HEK293 (cell line): ENCODE results near the gene NDUFS2.
A peak's percentile ranks its signal among the peaks of the same experiment; 100 is the strongest.

ENCODE experiments used
- GLI2 ChIP-seq: fragments of 450-650 bp; formaldehyde crosslinking; IDR thresholded peaks from 2 replicates; pipeline ENCODE4; 2017; ENCODE audit warnings: missing biosample characterization, missing genetic modification characterization, low read depth, borderline replicate concordance
- HIC1 ChIP-seq: fragments of 450-650 bp; formaldehyde crosslinking; IDR thresholded peaks from 2 replicates; pipeline ENCODE4 v1.5.1; 2016; ENCODE audit warnings: missing biosample characterization, missing genetic modification characterization
- KLF1 ChIP-seq: fragments of 450-650 bp; formaldehyde crosslinking; IDR thresholded peaks from 2 replicates; pipeline ENCODE4 v1.5.1; 2016; ENCODE audit warnings: missing biosample characterization, missing genetic modification characterization
- KLF10 ChIP-seq: fragments of 450-650 bp; IDR thresholded peaks from 2 replicates; pipeline ENCODE4 v1.5.1; 2018; ENCODE audit warnings: missing biosample characterization, mild to moderate bottlenecking, missing genetic modification characterization
- PBX3 ChIP-seq: sonication (generic); formaldehyde crosslinking; IDR thresholded peaks from 2 replicates; pipeline ENCODE4 v1.8.1; 2022; ENCODE audit warnings: mild to moderate bottlenecking, moderate library complexity, missing genetic modification reagents
- PRDM10 ChIP-seq: fragments of 450-650 bp; formaldehyde crosslinking; IDR thresholded peaks from 2 replicates; pipeline ENCODE4 v1.5.1; 2016; ENCODE audit warnings: missing biosample characterization, missing genetic modification characterization
- REPIN1 ChIP-seq: fragments of 450-650 bp; formaldehyde crosslinking; IDR thresholded peaks from 2 replicates; pipeline ENCODE4 v1.5.1; 2017; ENCODE audit warnings: missing biosample characterization, missing genetic modification characterization, low read depth
- ZFP3 ChIP-seq: fragments of 450-650 bp; formaldehyde crosslinking; IDR thresholded peaks from 2 replicates; pipeline ENCODE4 v1.5.1; 2016; ENCODE audit warnings: low read depth, missing biosample characterization, missing genetic modification characterization
- ZFP41 ChIP-seq: fragments of 450-650 bp; formaldehyde crosslinking; IDR thresholded peaks from 2 replicates; pipeline ENCODE4 v1.5.1; 2016; ENCODE audit warnings: missing biosample characterization, missing genetic modification characterization, borderline replicate concordance
- ZIC2 ChIP-seq: fragments of 450-650 bp; formaldehyde crosslinking; IDR thresholded peaks from 2 replicates; pipeline ENCODE4 v1.5.1; 2016; ENCODE audit warnings: missing biosample characterization, missing genetic modification characterization
- ZNF169 ChIP-seq: fragments of 450-650 bp; formaldehyde crosslinking; IDR thresholded peaks from 2 replicates; pipeline ENCODE4 v1.5.1; 2016; ENCODE audit warnings: missing biosample characterization, missing genetic modification characterization
- ZNF184 ChIP-seq: fragments of 450-650 bp; IDR thresholded peaks from 2 replicates; pipeline ENCODE4 v1.5.1; 2018; ENCODE audit warnings: missing biosample characterization, mild to moderate bottlenecking, missing genetic modification characterization
- ZNF2 ChIP-seq: fragments of 450-650 bp; formaldehyde crosslinking; IDR thresholded peaks from 2 replicates; pipeline ENCODE4 v1.5.1; 2016; ENCODE audit warnings: missing biosample characterization, missing genetic modification characterization
- ZNF202 ChIP-seq: fragments of 450-650 bp; formaldehyde crosslinking; IDR thresholded peaks from 2 replicates; pipeline ENCODE4 v1.5.1; 2016; ENCODE audit warnings: missing biosample characterization, missing genetic modification characterization, borderline replicate concordance
- ZNF239 ChIP-seq: fragments of 450-650 bp; formaldehyde crosslinking; IDR thresholded peaks from 2 replicates; pipeline ENCODE4 v1.5.1; 2016; ENCODE audit warnings: missing biosample characterization, missing genetic modification characterization
- ZNF26 ChIP-seq: fragments of 450-650 bp; formaldehyde crosslinking; IDR thresholded peaks from 2 replicates; pipeline ENCODE4 v1.5.1; 2016; ENCODE audit warnings: missing biosample characterization, missing genetic modification characterization
- ZNF324 ChIP-seq: fragments of 450-650 bp; formaldehyde crosslinking; IDR thresholded peaks from 2 replicates; pipeline ENCODE4 v1.5.1; 2016; ENCODE audit warnings: missing biosample characterization, missing genetic modification characterization
- ZNF514 ChIP-seq: fragments of 450-650 bp; formaldehyde crosslinking; IDR thresholded peaks from 2 replicates; pipeline ENCODE4 v1.5.1; 2016; ENCODE audit warnings: missing biosample characterization, missing genetic modification characterization
- ZNF518A ChIP-seq: fragments of 450-650 bp; formaldehyde crosslinking; conservative IDR thresholded peaks from 2 replicates; pipeline ENCODE4 v1.5.1; 2016; ENCODE audit warnings: low read depth, missing biosample characterization, missing genetic modification characterization
- ZNF561 ChIP-seq: fragments of 450-650 bp; IDR thresholded peaks from 2 replicates; pipeline ENCODE4 v1.5.1; 2018; ENCODE audit warnings: missing biosample characterization, missing genetic modification characterization, borderline replicate concordance
- ZNF654 ChIP-seq: fragments of 450-650 bp; formaldehyde crosslinking; IDR thresholded peaks from 2 replicates; pipeline ENCODE4 v1.5.1; 2016; ENCODE audit warnings: low read depth, missing biosample characterization, missing genetic modification characterization
- ZNF837 ChIP-seq: fragments of 450-650 bp; formaldehyde crosslinking; IDR thresholded peaks from 2 replicates; pipeline ENCODE4 v1.5.1; 2016; ENCODE audit warnings: missing biosample characterization, missing genetic modification characterization
- ZSCAN4 ChIP-seq: fragments of 450-650 bp; formaldehyde crosslinking; IDR thresholded peaks from 2 replicates; pipeline ENCODE4 v1.5.1; 2017; ENCODE audit warnings: missing biosample characterization, missing genetic modification characterization

The NDUFS2 gene

GRCh38 chr1:161201836-161202712, at the start of gene NDUFS2 (continued):
- TF ChIP-seq ZNF184 (tag by site-specific recombination): no peak
- TF ChIP-seq PRDM10 (tag by site-specific recombination): 0 out of 2 replicates have a peak, but pooled peaks have one; percentile 41
- TF ChIP-seq HIC1 (tag by site-specific recombination): no peak
- TF ChIP-seq ZNF169: no peak
- TF ChIP-seq ZNF514 (tag by site-specific recombination): no peak
- TF ChIP-seq GLI2 (tag by site-specific recombination): no peak
- no peak for TF ChIP-seq ZNF202 (tag by site-specific recombination)
- TF ChIP-seq ZSCAN4: no peak
- TF ChIP-seq ZNF2 (tag by site-specific recombination): peak; percentile 79
- TF ChIP-seq ZNF837 (tag by site-specific recombination): no peak
- TF ChIP-seq KLF1 (tag by site-specific recombination): 0 out of 2 replicates have a peak, but pooled peaks have one; percentile 9
- no peak for TF ChIP-seq KLF10
- no peak for TF ChIP-seq ZFP41 (tag by site-specific recombination)
- TF ChIP-seq ZNF561 (tag by site-specific recombination): no peak
- TF ChIP-seq ZIC2 (tag by site-specific recombination): no peak
- no peak for TF ChIP-seq PBX3 (CRISPR knock-in tag)
- no peak for TF ChIP-seq ZNF654
- TF ChIP-seq ZNF324 (tag by site-specific recombination): peak; percentile 13; the same call in 1 of the 2 replicates
- no peak for TF ChIP-seq ZNF26 (tag by site-specific recombination)
- no peak for TF ChIP-seq REPIN1
- TF ChIP-seq ZNF239 (tag by site-specific recombination): no peak
- peak; percentile 75 for TF ChIP-seq ZNF518A (tag by site-specific recombination)
- no peak for TF ChIP-seq ZFP3 (tag by site-specific recombination)
